Myocyte (in vitro differentiated cells): ENCODE results near the gene FOLR1. TPM values are rescaled to one million over a fixed set of nuclear protein-coding genes. Genes with fewer than 3 reads are reported as not detected.
"Not testable (repeated sequence)": the region's sequence is repeated elsewhere in the genome, so short reads cannot be mapped to it uniquely, and the experiment has no call there.

Source experiments
- DNase-seq: peaks from one replicate; pipeline ENCODE4 v3.0.0-alpha.2; 2012; ENCODE audit warnings: low read depth
- total RNA-seq: library from RNA; depleted of rRNA; stranded (reverse); fragments of >200 nt; gene quantifications from 2 replicates; pipeline ENCODE4 v1.2.3, GENCODE V29; 2014

FOLR1 gene
- total RNA-seq, 1 donor from 2014 or later = 34.8 TPM

DNA sequence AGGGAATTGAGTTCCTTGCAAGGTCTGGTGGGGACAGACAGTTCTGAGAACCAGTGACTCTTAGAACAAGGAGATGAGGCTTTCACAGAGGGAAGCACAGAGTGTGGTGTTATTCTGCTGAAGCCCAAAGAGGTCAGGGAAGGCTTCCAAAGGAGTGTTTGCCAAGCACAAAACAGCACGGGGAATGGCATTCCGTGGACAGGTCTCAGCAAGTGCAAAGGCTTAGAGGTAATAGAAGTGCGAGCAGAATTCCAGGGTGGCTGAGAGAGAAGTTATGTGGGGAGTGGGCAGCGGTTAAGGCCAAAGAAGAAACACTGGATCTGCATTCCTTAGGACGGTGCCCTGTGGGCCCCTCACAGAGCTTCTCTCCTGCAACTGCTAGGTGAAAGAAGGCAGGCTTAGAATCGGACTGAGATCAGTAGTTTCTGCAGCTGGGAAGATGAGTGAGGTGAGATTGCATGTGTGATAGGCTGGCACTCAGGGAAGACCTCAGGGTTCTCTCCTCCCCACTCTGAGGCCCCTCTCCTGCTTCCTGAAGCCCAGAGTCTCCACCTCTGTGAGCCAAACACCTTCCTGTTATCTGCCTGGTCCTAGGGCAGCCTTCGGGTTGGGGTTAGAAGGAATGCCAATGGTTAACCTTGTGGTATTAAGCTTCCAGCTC lies 10.9 kb upstream of the FOLR1 start:
- peak; percentile 53 for DNase-seq

DNA sequence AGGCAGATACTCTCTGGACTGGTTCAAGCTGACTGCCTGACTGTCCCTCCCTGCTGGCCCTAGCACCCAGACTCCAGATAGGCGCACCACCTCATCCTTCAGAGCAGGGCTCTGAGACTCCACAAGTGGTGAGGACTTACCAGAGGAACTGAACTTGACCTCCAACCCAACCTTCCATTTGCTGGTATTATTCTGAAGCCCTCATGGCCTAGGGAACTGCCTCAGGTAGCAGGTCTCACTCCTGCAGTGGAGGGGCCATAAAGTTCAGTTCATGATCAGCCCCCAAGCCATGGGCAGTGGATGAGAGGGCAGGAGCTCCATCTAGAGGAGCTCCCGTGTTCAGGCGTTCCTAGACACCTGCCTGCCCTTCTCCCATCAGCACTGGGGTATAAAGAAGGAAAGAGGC lies 10.4 kb upstream of the FOLR1 start:
- DNase-seq = peak; percentile 25

DNA sequence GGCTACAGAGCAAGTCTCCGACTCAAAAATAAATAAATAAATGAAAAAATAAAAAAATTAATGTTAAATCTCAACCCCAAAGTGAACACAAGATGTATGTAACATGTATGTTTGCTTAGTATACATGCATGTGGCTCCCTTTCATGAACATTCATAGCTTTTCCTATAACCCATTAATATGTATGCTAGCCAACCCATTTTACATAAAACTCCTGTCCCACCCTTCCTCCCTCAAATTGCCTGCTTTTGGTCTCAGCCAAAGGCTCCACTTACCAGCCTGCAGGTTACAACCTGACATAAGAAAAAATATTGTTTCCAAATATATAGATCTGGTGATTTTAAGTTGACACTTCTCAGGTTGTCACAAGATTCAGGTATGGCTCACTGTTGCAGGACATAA lies 3.7 kb upstream of the FOLR1 start:
- no peak for DNase-seq

DNA sequence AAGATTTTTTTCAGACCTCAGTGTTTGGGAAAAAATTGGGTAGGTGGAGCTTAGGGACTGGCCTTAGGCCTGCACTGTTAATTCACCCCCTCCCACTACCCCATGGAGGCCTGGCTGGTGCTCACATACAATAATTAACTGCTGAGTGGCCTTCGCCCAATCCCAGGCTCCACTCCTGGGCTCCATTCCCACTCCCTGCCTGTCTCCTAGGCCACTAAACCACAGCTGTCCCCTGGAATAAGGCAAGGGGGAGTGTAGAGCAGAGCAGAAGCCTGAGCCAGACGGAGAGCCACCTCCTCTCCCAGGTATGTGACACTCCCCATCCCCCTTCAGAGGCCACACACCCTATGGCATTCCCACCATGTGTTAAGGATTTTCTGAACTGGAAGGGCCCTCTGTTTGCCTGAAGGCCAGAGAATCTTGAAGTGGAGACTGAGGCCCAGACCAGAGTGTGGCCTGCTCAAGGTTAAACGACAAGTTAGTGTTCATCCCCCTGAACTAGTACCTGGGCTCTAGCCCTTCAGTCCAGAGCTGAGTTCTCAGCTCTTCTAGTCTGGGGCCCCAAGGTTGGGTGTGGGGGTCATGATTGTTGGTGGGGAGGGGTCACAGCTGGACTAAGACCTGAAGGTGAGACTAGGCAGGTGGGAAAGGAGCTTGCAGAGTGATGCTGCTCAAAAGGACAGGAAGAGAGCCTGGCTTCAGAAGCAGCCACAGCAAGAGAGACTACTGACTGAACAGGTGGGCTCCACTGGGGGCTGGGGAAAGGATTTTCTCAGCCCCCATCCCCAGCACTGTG lies 2.3 kb upstream of the FOLR1 start:
- peak; percentile 81 for DNase-seq

DNA sequence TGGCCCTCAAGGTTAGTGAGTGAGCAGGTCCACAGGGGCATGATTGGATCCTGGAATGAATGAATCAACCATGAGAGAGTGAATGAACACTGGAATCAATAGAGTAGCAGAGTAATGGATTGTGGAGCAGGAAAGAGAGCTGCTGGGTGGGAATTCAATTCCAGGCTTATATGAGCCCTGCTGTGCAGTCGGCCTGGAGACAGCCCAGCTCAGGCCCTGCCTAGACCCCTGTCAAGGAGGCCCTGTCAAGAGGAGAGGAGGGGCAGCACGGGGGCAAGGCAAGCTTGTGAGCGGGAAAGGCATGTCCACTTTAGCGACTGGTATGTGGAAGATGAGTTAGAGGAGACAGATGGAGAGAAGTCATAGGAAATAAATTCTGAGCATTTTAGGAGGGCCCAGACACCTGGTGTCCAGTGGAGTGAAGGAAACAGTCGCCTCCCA lies 1.3 kb upstream of the FOLR1 start:
- DNase-seq = peak; percentile 77

DNA sequence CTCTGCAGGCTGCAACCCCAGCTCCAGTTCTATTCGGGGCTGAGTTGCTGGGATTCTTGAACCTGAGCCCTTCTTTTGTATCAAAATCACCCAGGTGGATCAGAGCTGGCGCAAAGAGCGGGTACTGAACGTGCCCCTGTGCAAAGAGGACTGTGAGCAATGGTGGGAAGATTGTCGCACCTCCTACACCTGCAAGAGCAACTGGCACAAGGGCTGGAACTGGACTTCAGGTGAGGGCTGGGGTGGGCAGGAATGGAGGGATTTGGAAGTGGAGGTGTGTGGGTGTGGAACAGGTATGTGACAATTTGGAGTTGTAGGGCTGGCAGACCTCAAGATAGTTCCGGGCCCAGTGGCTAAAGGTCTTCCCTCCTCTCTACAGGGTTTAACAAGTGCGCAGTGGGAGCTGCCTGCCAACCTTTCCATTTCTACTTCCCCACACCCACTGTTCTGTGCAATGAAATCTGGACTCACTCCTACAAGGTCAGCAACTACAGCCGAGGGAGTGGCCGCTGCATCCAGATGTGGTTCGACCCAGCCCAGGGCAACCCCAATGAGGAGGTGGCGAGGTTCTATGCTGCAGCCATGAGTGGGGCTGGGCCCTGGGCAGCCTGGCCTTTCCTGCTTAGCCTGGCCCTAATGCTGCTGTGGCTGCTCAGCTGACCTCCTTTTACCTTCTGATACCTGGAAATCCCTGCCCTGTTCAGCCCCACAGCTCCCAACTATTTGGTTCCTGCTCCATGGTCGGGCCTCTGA lies 3.8 kb downstream of the FOLR1 start:
- no peak for DNase-seq

DNA sequence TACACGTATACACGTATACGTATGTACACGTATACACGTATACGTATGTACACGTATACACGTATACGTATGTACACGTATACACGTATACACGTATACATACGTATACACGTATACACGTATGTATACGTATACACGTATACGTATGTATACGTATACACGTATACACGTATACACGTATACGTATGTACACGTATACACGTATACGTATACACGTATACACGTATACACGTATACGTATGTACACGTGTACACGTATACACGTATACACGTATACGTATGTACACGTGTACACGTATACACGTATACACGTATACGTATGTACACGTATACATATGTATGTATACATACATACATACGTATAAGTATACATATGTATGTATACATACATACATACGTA lies 9.5 kb downstream of the FOLR1 start:
- not testable (repeated sequence) for DNase-seq

DNA sequence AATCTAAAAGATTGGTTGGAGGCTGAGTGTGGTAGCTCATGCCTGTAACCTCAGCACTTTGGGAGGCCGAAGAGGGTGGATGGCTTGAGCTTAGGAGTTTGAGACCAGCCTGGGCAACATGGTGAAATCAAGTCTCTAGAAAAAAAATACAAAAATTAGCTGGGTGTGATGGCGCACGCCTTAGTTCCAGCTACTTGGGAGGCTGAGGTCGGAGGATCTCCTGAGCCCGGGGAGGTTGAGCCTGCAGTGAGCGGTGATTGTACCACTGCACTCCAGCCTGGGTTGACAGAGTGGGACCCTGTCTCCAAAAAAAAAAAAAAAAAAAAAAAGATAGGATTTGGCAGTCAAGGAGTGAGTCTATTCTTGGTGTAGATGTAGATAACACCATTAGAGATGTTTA lies 10.6 kb downstream of the FOLR1 start:
- no peak for DNase-seq

DNA sequence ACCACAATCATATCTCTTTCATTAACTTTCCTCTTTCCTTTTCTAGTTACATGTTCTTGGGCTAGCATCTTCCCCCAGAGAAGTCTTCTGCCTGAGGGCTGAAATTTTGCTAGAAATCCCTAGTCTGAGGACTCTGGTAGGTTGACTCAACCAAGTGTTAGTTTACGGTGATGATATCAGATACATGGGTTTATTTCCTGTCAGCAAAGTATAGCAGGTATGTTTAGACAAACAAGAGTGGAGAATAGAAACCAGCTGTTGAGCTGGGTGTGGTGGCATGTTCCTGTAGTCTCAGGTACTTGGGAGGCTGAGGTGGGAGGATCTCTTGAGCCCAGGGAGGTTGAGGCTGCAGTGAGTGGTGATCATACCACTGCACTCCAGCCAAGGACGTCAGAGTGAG lies 11.2 kb downstream of the FOLR1 start:
- no peak for DNase-seq

DNA sequence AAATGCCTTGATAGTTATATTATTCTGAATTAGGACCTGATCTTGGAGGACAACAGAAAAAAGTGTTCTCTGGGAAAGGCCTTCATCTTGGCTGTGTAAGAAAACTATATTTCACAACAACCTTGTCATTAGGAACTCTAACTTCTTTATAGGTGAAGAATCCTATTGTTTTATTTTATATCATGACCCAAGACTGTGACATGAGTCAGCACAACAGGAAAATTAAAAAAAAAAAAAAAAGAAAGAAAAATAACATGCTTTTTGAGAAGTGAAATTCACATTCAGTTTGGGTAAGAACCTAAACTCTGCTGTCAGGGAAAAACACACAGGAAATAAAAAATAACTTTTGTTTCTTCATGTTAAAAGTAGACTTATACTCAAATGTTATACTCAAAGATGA lies 12.9 kb downstream of the FOLR1 start:
- no peak for DNase-seq

DNA sequence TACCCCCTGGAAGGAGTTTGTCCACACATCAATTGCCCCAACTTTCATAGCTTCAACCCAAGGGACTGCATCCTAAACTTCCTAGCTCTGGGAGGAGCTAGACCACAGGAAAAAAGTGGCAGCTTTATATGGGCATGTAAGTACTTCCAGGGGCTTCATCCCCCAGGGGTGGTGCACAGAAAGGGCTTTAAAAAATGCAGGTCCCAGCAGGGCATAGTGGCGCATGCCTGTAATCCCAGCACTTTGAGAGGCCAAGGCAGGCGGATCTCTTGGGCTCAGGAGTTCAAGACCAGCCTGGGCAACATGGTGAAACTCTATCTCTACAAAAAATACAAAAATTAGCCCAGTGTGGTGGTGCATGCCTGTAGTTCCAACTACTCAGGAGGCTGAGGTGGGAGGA lies 14.9 kb downstream of the FOLR1 start:
- DNase-seq = not testable (repeated sequence)

DNA sequence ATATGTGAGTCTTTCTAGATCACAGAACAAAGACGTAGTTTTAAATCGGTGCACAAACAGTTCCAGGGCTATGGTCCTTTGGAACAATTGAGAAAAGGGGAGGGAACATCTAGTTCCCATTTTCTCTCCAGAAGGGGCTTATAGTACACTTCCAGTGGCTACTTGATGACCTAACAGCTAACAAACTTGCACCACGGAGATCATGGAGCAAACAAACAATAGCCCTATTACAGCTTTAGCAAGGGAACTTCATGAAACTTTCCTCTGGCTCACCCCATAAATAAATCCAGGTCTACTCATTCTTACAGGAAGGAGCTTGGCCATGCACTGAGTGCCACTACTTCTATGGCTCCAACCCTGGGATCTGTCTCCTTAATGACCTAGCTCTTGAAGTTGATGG lies 16.3 kb downstream of the FOLR1 start:
- no peak for DNase-seq

DNA sequence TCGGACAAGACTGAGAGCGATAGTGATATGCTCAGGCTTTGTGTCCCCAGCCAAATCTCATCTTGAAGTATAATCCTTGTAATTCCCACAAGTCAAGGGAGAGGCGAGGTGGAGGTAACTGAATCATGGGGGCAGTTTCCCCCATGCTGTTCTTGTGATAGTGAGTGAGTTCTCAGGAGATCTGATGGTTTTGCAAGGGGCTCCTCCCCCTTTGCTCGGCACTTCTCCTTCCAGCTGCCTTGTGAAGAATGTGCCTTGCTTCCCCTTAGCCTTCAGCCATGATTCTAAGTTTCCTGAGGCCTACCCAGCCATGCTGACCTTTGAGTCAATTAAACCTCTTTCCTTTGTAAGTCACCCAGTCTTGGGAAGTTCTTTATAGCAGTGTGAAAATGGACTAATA lies 17.2 kb downstream of the FOLR1 start:
- DNase-seq = no peak

DNA sequence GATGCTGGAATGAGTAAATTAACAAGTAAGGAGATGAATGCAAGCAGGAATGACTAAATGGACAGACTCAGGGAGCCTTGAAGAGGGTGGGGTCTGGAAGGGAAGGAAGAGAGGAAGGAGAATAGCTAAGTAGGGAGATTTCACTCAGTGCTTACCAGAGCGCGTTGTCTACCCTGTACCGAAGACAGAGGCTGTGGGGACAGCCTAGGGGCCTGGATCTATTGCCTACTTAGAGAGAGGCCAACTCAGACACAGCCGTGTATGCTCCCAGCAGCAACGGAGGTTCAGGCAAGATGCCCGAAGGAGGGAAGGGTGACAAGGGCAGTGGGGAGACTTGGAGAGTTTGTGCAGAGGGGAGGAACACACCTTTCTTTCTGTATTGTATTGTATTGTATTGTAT lies 24.7 kb downstream of the FOLR1 start, which contains the start of gene FOLR2:
Gene FOLR2, plus strand, starts transcription at position 157 of the 400 bp plus-strand sequence. CDS start 1,791 bp downstream, outside the sequence.
- DNase-seq = no peak

DNA sequence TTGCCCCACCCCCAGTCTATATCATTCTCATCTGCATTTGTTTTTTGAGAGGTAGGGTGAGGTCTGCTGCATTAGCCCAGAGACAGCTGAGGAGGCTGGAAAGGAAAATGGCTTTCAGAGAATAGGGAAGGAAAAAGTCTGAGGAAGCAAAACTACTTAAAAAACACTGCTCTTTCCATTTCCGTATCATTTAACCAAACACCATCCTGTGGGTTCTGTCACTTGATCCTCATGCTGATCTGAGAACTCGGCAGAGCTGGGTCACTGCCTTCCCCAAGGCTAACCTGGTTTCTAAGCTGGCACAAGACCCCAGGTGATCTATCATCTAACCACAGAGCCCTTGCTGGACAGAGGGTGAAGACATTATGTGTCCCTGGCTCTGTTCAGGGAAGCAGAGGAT lies 25.9 kb downstream of the FOLR1 start:
- DNase-seq = no peak

DNA sequence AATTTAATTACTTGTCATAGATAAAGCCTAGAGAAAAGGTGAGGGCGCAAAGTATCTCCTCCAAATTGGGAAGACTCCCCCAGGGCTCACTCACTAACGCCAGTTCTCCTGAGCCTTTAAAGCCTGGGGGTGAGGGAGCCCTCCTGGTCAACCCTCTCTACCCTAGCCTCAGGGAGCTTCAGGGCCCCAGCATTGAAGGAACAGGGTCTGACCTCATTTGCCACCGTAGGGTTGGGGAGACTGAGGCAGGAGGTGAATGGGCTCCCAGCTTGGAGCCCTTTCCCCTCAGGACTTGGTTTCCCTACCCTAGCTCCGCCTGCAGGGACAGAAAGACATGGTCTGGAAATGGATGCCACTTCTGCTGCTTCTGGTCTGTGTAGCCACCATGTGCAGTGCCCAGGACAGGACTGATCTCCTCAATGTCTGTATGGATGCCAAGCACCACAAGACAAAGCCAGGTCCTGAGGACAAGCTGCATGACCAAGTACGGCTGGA lies 26.4 kb downstream of the FOLR1 start:
- DNase-seq = no peak

DNA sequence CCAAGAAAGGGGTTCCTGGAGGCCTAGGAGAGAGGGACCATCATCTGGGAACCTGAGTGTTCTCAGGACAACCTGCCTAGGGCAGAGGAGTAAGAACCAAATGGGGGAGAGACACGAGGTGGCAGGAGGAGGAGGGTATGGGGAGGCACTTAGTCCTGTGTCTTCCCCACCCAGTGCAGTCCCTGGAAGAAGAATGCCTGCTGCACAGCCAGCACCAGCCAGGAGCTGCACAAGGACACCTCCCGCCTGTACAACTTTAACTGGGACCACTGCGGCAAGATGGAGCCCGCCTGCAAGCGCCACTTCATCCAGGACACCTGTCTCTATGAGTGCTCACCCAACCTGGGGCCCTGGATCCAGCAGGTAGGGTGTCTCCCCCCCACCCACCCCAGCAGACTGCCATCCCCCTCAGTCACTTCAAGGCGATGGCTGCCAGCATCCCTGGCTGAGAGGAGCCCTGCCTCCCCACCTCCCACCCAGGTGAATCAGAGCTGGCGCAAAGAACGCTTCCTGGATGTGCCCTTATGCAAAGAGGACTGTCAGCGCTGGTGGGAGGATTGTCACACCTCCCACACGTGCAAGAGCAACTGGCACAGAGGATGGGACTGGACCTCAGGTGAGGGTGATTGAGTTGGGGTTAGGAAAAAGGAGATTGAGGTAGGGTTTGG lies 28.9 kb downstream of the FOLR1 start:
- no peak for DNase-seq

DNA sequence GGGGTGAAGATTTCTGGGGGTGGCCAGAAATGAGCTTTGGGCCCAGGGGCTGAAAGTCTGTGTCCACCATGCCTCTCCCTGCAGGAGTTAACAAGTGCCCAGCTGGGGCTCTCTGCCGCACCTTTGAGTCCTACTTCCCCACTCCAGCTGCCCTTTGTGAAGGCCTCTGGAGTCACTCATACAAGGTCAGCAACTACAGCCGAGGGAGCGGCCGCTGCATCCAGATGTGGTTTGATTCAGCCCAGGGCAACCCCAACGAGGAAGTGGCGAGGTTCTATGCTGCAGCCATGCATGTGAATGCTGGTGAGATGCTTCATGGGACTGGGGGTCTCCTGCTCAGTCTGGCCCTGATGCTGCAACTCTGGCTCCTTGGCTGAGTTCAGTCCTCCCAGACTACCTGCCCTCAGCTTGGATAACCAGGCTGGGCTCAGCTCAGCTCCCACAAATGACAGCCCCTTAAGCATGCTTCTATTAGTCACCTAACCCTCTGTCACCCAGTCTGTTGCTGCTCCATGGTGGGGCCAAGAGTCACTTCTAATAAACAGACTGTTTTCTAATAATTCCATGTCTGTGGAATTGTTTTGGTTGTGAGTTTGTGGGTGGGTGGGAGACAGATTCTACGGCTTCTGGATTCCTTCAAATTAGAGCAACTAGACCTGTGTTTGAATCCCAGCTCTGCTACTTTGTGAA lies 29.6 kb downstream of the FOLR1 start:
- DNase-seq = no peak

DNA sequence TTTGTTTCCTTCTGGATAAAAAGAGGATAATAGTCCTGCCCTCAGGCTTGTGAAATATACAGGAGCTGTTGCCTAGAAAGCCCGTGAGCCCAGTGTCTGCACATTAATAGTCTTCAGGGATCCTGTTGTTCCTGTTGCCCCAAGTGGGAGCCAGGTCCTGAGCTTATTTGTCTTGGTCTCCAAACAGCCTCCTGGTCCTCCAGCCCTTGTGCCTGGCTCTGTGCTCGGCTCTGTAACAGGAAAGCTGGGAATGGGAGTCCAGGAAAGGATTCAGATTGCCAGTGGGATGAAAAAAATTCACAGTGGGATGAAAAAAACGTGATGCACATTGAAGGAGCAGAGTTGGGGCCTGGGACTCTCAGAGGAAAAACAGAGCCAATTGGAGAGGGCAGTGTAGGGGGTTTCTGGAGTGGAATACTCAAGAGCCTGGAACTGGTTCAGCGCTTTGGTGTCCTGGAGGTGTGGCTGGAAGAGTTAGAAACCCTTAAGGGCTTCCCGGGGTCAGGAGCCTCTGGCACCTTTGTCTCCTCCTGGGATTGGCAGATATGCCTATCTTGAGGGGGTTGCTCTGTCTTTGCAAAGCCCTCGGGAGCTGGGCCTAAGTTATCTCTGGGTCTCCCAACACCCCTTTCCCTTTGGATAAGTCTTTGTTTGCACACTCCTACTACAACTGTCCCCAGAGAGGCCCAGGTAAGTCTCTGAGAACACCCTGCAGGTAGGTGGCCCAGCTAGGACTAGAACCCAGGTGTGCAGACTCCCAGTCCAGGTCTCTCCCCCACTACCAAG lies 30.4 kb downstream of the FOLR1 start:
- DNase-seq = no peak
